OCI-LY1 (cell line): ENCODE results near the gene LTBP2.

Source experiments
- CTCF ChIP-seq: fragments of 200-600 bp; sonication (generic), shearing (Covaris generic); IDR thresholded peaks from 2 replicates; pipeline ENCODE4 v1.5.1; 2017; ENCODE audit warnings: mild to moderate bottlenecking, antibody characterized with exemption, low read length, moderate library complexity, mixed read lengths
- EZH2 ChIP-seq: fragments of 200-600 bp; sonication (generic), shearing (Covaris generic); IDR thresholded peaks from 2 replicates; pipeline ENCODE4 v1.8.0; 2017; ENCODE audit warnings: borderline replicate concordance, mixed run types, mild to moderate bottlenecking, antibody characterized with exemption, low read length, moderate library complexity, mixed read lengths

GRCh38 chr14:74601982-74602381, 10.1 kb downstream of the LTBP2 start:
- TF ChIP-seq CTCF, result no peak
- no peak for TF ChIP-seq EZH2
